SH-SY5Y (cell line): ENCODE measurements around the gene PRPF19.

Source experiments
- GATA2 ChIP-seq: IDR thresholded peaks from 2 replicates; pipeline ENCODE4 v1.6.1; 2011; ENCODE audit warnings: mild to moderate bottlenecking, low read depth, low read length
- GATA3 ChIP-seq: IDR thresholded peaks from 2 replicates; pipeline ENCODE4 v1.6.1; 2011; ENCODE audit warnings: low read depth, mild to moderate bottlenecking, low read length, moderate library complexity

DNA sequence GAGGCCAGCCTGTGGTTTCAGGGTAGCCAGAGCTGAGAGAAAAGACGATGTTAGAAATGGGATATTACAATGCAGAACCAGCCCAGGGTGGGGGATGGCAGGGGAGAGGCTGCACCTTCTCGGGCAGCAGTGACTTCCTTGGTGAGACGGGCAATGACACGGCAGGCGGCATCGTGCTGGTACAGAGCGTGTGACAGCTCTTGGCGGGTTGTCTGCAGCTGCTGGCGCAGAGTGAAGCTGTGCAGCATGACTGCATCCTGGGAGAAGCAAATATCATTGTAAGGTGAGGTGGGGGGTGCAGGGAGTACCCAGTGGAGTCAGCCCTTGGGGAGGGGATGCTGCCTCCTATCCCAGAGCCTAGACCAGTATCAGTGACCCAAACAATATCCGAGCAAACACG, 3.8 kb downstream of the PRPF19 start:
- no peak for TF ChIP-seq GATA3
- TF ChIP-seq GATA2 = no peak
